HepG2 (cell line): Measurements from ENCODE around the gene TBC1D24. TPM values are rescaled to one million over a fixed set of nuclear protein-coding genes. Genes with fewer than 3 reads are reported as not detected.

ENCODE experiments used
- ATAC-seq: fragments of 200-7000 bp; cut with Tn5 transposase; 3 replicates; pipeline ENCODE4 v1.9.1; 2020; ENCODE audit warnings: mild to moderate bottlenecking, moderate library complexity
- BruUV-seq: library from RNA; stranded (reverse); fragments of 400-500 nt; replicated peaks from 2 replicates; lab custom pipeline; 2021; lab: Mats Ljungman, UMichigan
- CTCF ChIA-PET: fragments of 300-600 bp; formaldehyde crosslinking; extraction: SDS; loops from one replicate; lab custom pipeline; 2021; ENCODE audit warnings: low total read pairs, inconsistent platforms, low intra/inter-chr PET ratio; lab: Yijun Ruan, JAX
- POLR2A ChIA-PET: fragments of 350-600 bp; sonication (Branson Sonifier 250); formaldehyde crosslinking; loops from one replicate; lab custom pipeline; 2020; ENCODE audit warnings: antibody characterized with exemption, inconsistent platforms; lab: Yijun Ruan, JAX
- DNase-seq: peaks from one replicate; pipeline ENCODE4 v3.0.0-alpha.2; 2015; ENCODE audit warnings: low spot score
- FAIRE-seq: peaks from 3 replicates; lab custom pipeline; 2011; peaks lifted over from hg19 to GRCh38; lab: Jason Lieb, UNC
- H2AFZ ChIP-seq: one replicate; pipeline ENCODE4 v1.6.1; 2011; ENCODE audit warnings: low read length, inconsistent platforms
- H3K27ac ChIP-seq: fragments of 300-600 bp; 3 replicates; pipeline ENCODE4 v1.8.0; 2011; ENCODE audit warnings: mixed run types, mild to moderate bottlenecking, mixed read lengths, low read length, inconsistent platforms; ENCODE audit not compliant: insufficient read depth; ENCODE audit errors: extremely low read length
- H3K27me3 ChIP-seq, 2 experiments: fragments of 200-600 bp in 1 of 2; 2 replicates in 1 of 2; 3 replicates in 1 of 2; pipeline versions ENCODE4 v1.6.0 to v1.8.0; 2011; ENCODE audit warnings: low read length in 2 of 2, mild to moderate bottlenecking in 2 of 2, moderate library complexity in 2 of 2, inconsistent platforms in 1 of 2; ENCODE audit not compliant: insufficient read depth in 2 of 2, control insufficient read depth in 1 of 2
- H3K36me3 ChIP-seq, 2 experiments: fragments of 200-600 bp in 1 of 2; replicated peaks in 1 of 2; 2 replicates in 1 of 2; 3 replicates in 1 of 2; pipeline versions ENCODE4 v1.5.1 to v1.8.0; 2011; ENCODE audit warnings: low read length in 2 of 2, inconsistent platforms in 1 of 2; ENCODE audit not compliant: insufficient read depth in 2 of 2, control insufficient read depth in 1 of 2
- H3K4me1 ChIP-seq: 2 replicates; pipeline ENCODE4 v1.5.1; 2012; ENCODE audit warnings: low read length, inconsistent platforms; ENCODE audit not compliant: insufficient read depth
- H3K4me2 ChIP-seq: 2 replicates; pipeline ENCODE4 v1.6.0; 2011; ENCODE audit warnings: low read depth, low read length, inconsistent platforms
- H3K4me3 ChIP-seq, 3 experiments: fragments of 200-600 bp in 1 of 3; sonication (generic), shearing (Covaris generic) in 1 of 3; replicated peaks in 1 of 3; 2 replicates each; pipeline ENCODE4 v1.5.1; 2011 to 2016; ENCODE audit warnings: low read length in 3 of 3, inconsistent platforms in 2 of 3, low read depth in 2 of 3, mild to moderate bottlenecking in 2 of 3, control low read depth in 1 of 3, mixed read lengths in 1 of 3; ENCODE audit not compliant: insufficient read depth in 1 of 3
- H3K79me2 ChIP-seq: one replicate; pipeline ENCODE4 v1.6.1; 2011; ENCODE audit warnings: low read length, inconsistent platforms; ENCODE audit not compliant: insufficient read depth
- H3K9ac ChIP-seq: 2 replicates; pipeline ENCODE4 v1.6.0; 2011; ENCODE audit warnings: mild to moderate bottlenecking, low read depth, low read length, inconsistent platforms; ENCODE audit not compliant: insufficient read depth
- H3K9me3 ChIP-seq: 2 replicates; pipeline ENCODE4 v1.5.1; 2012; ENCODE audit warnings: mild to moderate bottlenecking, low read length
- H4K20me1 ChIP-seq: 2 replicates; pipeline ENCODE4 v1.6.0; 2011; ENCODE audit warnings: inconsistent platforms, mild to moderate bottlenecking, low read length, moderate library complexity; ENCODE audit not compliant: insufficient read depth
- CHD4 ChIP-seq: fragments of 200-600 bp; sonication (generic); IDR thresholded peaks from 2 replicates; pipeline ENCODE4 v1.7.0; 2017; ENCODE audit warnings: mild to moderate bottlenecking, low read length, borderline replicate concordance
- PHF21A ChIP-seq: sonication (generic); formaldehyde crosslinking; IDR thresholded peaks from 2 replicates; pipeline ENCODE4 v1.5.0; 2020; ENCODE audit warnings: mild to moderate bottlenecking, missing genetic modification reagents
- POGZ ChIP-seq: sonication (generic); formaldehyde crosslinking; IDR thresholded peaks from 2 replicates; pipeline ENCODE4 v1.4.0; 2020; ENCODE audit warnings: mild to moderate bottlenecking, missing genetic modification reagents
- REST ChIP-seq, 2 experiments: IDR thresholded peaks; 2 replicates each; pipeline ENCODE4 v1.6.1; 2011 to 2012; ENCODE audit warnings: low read length in 2 of 2, borderline replicate concordance in 1 of 2, low read depth in 1 of 2, mild to moderate bottlenecking in 1 of 2, moderate library complexity in 1 of 2
- ZFP37 ChIP-seq: sonication (generic); formaldehyde crosslinking; IDR thresholded peaks from 2 replicates; pipeline ENCODE4 v1.4.0; 2020; ENCODE audit warnings: missing genetic modification reagents, borderline replicate concordance
- ZKSCAN5 ChIP-seq: sonication (generic); formaldehyde crosslinking; IDR thresholded peaks from 2 replicates; pipeline ENCODE4 v1.5.1; 2020; ENCODE audit warnings: mild to moderate bottlenecking, missing genetic modification reagents
- ZNF136 ChIP-seq: sonication (generic); formaldehyde crosslinking; IDR thresholded peaks from 2 replicates; pipeline ENCODE4 v1.8.1; 2022; ENCODE audit warnings: low read depth, mild to moderate bottlenecking, moderate library complexity, missing genetic modification reagents
- ZNF142 ChIP-seq: sonication (generic); formaldehyde crosslinking; IDR thresholded peaks from 2 replicates; pipeline ENCODE4 v1.4.0; 2020; ENCODE audit warnings: missing genetic modification reagents
- ZNF382 ChIP-seq: sonication (generic); formaldehyde crosslinking; IDR thresholded peaks from 2 replicates; pipeline ENCODE4 v1.5.0; 2020; ENCODE audit warnings: missing genetic modification reagents, mild to moderate bottlenecking, borderline replicate concordance
- ZNF780A ChIP-seq: sonication (generic); formaldehyde crosslinking; IDR thresholded peaks from 2 replicates; pipeline ENCODE4 v1.8.0; 2022; ENCODE audit warnings: mild to moderate bottlenecking, missing genetic modification reagents, moderate library complexity
- WGBS: methylation state at CpG from one replicate; pipeline ENCODE4 v1.1.6; 2017; ENCODE audit warnings: low lambda C conversion rate; 5-methylcytosine and 5-hydroxymethylcytosine counted together
- in situ Hi-C: cut with HindIII; loops from 2 replicates; pipeline ENCODE4 v1.10.0; 2017; ENCODE audit warnings: low pct_unique_long_range_greater_than_20kb; ENCODE audit not compliant: extremely low pct_ligation_motif_present
- intact Hi-C: fragments of 100-400 bp; cut with micrococcal nuclease; formaldehyde crosslinking; loops from one replicate; pipeline ENCODE4 v1.10.0; 2022; ENCODE audit not compliant: unreplicated experiment
- polyA plus RNA-seq, 8 experiments: library from polyadenylated mRNA; depleted of rRNA in 3 of 8; stranded (reverse) in 7 of 8; unstranded in 1 of 8; fragments of >200 nt; fragmentation: Illumina TruSeq in 4 of 8; extraction: Trizol in 4 of 8; gene quantifications; 2 replicates each; pipeline versions ENCODE4 v1.2.1 to v1.2.3, GENCODE V29; 2011 to 2016; ENCODE audit warnings: low read depth in 4 of 8, missing spikeins in 1 of 8, mixed read lengths in 1 of 8; ENCODE audit not compliant: insufficient read depth in 1 of 8
- total RNA-seq, 5 experiments: library from RNA; depleted of rRNA; stranded (reverse); fragments of >200 nt; fragmentation: Illumina TruSeq; extraction: Trizol; gene quantifications; 2 replicates each; pipeline ENCODE4 v1.2.3, GENCODE V29; 2016; ENCODE audit warnings: low read depth in 1 of 5

Gene TBC1D24
- total and polyA plus RNA-seq, 2 of the 13 experiments (the other 11 are each of a cell fraction or from before 2014, with no cell fraction given), result 7.7 to 13.7 TPM

GRCh38 chr16:2497695-2498484, 23.0 kb downstream of the TBC1D24 start:
- FAIRE-seq, result no peak
- 96% methylated on average over 19 of the region's 26 CpGs for WGBS
- no TSS peak for BruUV-seq

More at GRCh38 chr16:2497695-2498484, 23.0 kb downstream of the TBC1D24 start:
- intact Hi-C loops, result no loop called here
- in situ Hi-C loops, result no loop called here
- H3K4me1 ChIP-seq, result peaks cover 14% of the 10 kb centered on the region
- H2AFZ ChIP-seq, result no peak overlapping the region
- H3K4me2 ChIP-seq, result no peak overlapping the region
- no peaks in the 10 kb centered on the region for H3K27me3 ChIP-seq
- H4K20me1 ChIP-seq, result no peaks in the 10 kb centered on the region
- H3K36me3 ChIP-seq, result peaks cover 14 to 29% of the 10 kb centered on the region in 2 experiments; a peak in 4 of 5 replicates
- no peak overlapping the region for H3K27ac ChIP-seq
- ATAC-seq, result no peak
- H3K4me3 ChIP-seq, result no peak overlapping the region
- DNase-seq, result no peak
- H3K9me3 ChIP-seq, result no peaks in the 10 kb centered on the region
- POLR2A ChIA-PET, result no interaction called here
- CTCF ChIA-PET, result no interaction called here
- H3K9ac ChIP-seq, result no peak overlapping the region
- no peak for TF ChIP-seq CHD4
- no peak for TF ChIP-seq ZNF382 (CRISPR knock-in tag)
- no peak for TF ChIP-seq POGZ (CRISPR knock-in tag)
- no peak for TF ChIP-seq ZNF780A (CRISPR knock-in tag)
- no peak for TF ChIP-seq PHF21A (CRISPR knock-in tag)
- no peak for TF ChIP-seq ZKSCAN5 (CRISPR knock-in tag)
- no peak for TF ChIP-seq ZNF142
- TF ChIP-seq ZFP37 (CRISPR knock-in tag), result no peak
- TF ChIP-seq ZNF136, result no peak
- no peak for TF ChIP-seq REST (IDR thresholded peaks at IDR 0.05; ENCODE audit: borderline replicate concordance in 1 of 2, low read depth in 1 of 2, low read length in 2 of 2)
- H3K79me2 ChIP-seq, result no peaks in the 10 kb centered on the region
